Measurements from ENCODE around the gene ENTPD8.

Gene ENTPD8

DNA sequence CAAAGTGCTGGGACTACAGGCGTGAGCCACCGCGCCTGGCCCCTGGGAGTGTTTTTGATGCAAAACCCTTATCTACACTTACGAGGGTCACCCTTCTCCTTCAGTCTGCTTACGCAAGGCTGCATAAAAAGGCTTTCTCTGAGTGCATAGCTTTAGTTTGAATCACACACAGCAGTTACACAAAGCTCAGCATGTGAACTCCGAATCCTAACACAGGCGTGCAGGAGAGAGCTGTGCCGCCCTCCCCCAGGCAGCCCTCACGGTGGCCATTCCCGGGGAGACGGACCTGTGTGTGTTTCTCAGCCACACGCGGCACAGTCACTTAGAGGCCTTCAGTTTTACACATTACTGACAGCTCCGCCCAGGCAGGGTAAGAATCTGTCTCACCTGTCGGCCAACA is 44.9 kb downstream of the ENTPD8 start:
- H3K4me3 ChIP-seq (ENCODE audit: low read depth, low read length): no peak overlapping the region
- peak; percentile 97 for DNase-seq (ENCODE audit: low read depth)
- TF ChIP-seq, protein P1, sequence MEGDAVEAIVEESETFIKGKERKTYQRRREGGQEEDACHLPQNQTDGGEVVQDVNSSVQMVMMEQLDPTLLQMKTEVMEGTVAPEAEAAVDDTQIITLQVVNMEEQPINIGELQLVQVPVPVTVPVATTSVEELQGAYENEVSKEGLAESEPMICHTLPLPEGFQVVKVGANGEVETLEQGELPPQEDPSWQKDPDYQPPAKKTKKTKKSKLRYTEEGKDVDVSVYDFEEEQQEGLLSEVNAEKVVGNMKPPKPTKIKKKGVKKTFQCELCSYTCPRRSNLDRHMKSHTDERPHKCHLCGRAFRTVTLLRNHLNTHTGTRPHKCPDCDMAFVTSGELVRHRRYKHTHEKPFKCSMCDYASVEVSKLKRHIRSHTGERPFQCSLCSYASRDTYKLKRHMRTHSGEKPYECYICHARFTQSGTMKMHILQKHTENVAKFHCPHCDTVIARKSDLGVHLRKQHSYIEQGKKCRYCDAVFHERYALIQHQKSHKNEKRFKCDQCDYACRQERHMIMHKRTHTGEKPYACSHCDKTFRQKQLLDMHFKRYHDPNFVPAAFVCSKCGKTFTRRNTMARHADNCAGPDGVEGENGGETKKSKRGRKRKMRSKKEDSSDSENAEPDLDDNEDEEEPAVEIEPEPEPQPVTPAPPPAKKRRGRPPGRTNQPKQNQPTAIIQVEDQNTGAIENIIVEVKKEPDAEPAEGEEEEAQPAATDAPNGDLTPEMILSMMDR (conservative IDR thresholded peaks at IDR 0.05; ENCODE audit: low read depth, low read length): no peak

DNA sequence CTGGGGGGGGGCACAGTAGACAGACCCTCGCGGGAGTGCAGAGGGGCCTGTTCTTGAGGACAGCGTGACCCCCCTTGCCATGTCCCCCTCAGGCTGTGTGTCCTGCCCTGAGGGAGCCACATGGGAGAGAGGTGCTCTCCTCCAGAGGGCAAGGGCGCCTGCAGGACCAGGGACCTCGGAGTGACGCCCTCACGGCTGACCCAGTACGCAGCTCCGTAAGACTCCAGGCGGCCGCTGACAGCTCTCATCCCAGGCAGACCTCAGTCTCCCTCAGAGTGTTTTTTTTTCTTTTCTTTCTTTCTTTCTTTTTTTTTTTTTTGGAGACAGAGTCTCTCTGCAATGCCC is 45.5 kb downstream of the ENTPD8 start:
- no peak for DNase-seq (ENCODE audit: low read depth)
- H3K4me3 ChIP-seq (ENCODE audit: low read depth, low read length): no peak overlapping the region
- TF ChIP-seq, protein P1 (conservative IDR thresholded peaks at IDR 0.05; ENCODE audit: low read depth, low read length): no peak

DNA sequence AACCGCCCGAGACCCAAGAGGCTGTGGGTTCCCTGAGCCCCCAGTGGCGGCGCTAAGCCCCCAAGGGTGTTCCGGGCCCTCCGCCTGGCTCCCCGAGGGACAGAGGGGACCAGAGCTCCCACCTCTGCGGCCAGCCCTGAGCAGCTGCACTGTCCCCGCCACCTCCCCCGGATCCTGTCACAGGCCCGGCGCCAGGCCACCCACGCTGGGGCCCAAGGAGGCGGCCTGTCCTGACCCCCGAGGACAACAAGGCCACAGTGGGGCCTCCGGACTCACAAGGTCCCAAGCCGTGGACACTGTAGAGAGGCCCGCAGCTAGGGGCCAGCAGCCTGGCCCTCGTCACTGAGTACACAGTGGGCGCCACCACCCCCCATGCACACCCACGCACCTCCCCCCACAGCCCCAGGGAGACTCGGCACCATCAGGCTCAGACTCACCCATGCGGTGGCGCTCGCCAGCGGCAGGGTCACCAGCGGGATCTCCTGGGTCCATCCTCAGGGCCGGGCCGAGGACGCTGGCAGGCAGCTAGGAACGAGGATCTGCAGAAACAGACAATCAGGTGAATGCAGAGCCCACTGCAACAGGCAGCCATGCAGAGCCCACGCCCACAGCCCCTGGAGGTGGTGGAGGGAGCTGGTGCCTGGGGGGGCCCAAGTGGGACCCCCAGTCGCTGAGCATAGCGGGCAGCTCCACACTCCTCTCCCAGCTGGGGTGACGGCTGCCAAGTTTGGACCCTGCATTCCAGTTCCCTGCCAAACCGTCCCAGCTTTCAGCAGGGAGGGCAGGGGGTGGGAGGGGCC is 46.1 kb downstream of the ENTPD8 start:
- no peak for DNase-seq (ENCODE audit: low read depth)
- TF ChIP-seq, protein P1 (conservative IDR thresholded peaks at IDR 0.05; ENCODE audit: low read depth, low read length): no peak
- no peak overlapping the region for H3K4me3 ChIP-seq (ENCODE audit: low read depth, low read length)

DNA sequence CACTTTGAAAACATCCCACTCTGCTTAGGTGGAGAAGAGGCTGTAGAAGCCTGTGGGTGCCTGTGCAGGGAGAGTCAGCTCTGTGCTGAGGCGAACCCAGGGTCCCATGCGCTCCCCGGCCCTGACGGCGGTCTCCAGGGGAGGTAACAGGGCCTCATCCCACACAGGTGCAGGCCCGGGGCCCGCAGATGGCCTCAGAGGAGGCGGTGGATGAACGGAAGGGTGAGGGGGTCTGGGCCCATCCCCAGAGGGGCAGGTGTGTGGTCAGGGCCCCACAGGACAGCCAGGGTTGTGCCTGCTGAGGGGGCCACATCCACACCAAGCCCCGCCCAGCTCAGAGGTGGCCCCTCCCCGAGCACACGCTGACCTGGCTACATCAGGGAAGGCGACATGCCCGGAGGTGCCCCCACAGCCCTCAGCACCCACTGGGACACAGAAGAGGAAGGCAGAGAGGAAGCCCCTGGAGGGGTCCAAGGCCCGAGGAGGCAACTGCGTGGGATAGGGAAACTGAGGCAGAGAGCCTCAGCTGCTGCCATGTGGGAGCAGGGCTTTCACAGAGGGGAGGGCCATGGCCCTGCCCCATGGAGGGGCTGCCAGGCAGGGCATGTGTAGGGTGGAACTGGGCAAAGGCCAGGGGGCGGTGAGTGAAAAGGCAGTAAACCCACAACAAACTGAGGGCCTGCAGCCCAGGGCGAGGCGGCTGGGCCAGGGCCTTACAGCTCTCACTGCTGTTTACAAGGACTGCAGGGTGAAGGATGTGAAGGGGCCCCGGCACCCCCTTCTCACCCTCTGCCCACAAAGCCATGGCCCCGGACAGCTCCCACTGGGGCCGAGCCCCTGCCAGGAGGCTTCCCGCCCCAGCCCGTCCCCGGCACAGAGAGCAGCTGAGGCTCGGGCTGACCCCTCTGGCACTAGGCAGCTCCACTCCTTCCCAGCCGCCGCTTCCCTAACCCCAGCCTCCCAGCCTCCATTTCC is 47.7 kb downstream of the ENTPD8 start:
- TF ChIP-seq, protein P1 (conservative IDR thresholded peaks at IDR 0.05; ENCODE audit: low read depth, low read length): no peak
- DNase-seq (ENCODE audit: low read depth): no peak
- no peak overlapping the region for H3K4me3 ChIP-seq (ENCODE audit: low read depth, low read length)

DNA sequence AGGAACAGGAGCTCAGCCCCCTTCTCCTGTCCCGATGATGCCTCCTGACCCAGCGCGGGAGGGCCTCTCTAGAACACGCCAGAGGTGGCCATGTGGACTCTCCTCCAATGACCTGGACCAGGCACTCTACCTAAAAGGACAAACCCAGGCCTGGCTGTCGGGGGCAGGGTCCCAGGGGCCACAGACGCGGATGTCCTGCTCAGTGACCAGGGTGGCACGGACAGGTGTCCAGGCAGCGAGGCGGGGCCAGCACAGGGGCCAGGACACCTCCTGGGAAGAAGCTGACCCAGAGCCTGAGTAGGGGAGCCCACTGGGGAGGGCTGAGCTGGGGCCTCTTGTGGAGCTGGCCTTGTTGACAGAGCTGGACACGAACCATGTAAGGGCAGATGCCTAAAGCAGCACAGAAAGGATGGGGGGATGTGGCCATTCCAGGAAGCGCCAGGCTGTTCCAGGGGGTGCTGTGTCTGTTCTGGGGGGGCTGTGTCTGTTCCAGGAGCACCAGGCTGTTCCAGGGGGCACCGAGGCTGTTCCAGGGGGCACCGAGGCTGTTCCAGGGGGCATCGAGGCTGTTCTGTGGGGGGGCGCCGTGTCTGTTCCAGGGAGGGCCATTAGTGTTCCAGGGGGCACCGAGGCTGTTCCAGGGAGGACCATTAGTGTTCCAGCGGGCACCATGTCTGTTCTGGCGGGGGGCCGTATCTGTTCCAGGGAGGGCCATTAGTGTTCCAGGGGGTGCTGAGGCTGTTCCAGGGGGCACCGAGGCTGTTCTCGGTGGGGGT is 48.7 kb downstream of the ENTPD8 start:
- TF ChIP-seq, protein P1 (conservative IDR thresholded peaks at IDR 0.05; ENCODE audit: low read depth, low read length): no peak
- no peak overlapping the region for H3K4me3 ChIP-seq (ENCODE audit: low read depth, low read length)

DNA sequence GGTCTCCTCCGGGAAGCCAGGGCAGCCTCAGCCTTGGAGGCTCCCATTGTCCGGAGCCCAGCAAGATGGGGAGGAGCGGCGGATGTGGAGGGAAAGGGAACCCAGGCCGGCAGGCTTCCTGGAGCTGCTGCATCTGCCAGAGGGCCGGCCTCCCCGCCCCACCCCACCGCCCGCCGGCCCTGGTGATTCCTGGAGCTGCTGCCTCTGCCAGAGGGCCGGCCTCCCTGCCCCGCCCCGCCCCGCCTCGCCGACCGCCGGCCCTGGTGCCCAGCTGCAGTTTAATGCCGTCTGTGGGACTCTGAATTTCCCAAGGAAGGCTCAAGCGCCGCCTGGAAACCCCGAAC is 49.8 kb downstream of the ENTPD8 start:
- no peak overlapping the region for H3K4me3 ChIP-seq (ENCODE audit: low read depth, low read length)
- TF ChIP-seq, protein P1 (conservative IDR thresholded peaks at IDR 0.05; ENCODE audit: low read depth, low read length): no peak
- DNase-seq (ENCODE audit: low read depth): no peak

More for the DNA sequence above, 48.7 kb downstream of the ENTPD8 start:
- no peak for DNase-seq (ENCODE audit: low read depth)
